ENCODE results near the gene FBLN2. TPM values are rescaled to one million over a fixed set of nuclear protein-coding genes. Genes with fewer than 3 reads are reported as not detected.
A peak's percentile ranks its signal among the peaks of the same experiment; 100 is the strongest.

FBLN2 gene
- total and polyA plus RNA-seq, 2 of the 4 experiments (the other 2 are of a cell fraction), result 11.8 to 60.8 TPM

- intact Hi-C loops (cut with micrococcal nuclease) (loop anchor here (1.0 kb wide), 1 partner anchor 22 kb away; no protein-coding TSS in a partner anchor), in situ Hi-C loops (cut with MboI; ENCODE audit: low sequenced_read_pairs) (no loop called here), dilution Hi-C loops (cut with HindIII; ENCODE audit: low sequenced_read_pairs, unreplicated experiment) (no loop called here)
- no peak overlapping the region for H3K14ac ChIP-seq (replicated peaks; ENCODE audit: low read depth, low read length)
- H2BK20ac ChIP-seq (ENCODE audit: low read depth, low read length), result no peak overlapping the region
- POLR2A ChIA-PET (ENCODE audit: unreplicated experiment), result no interaction called here
- H3K4me2 ChIP-seq (ENCODE audit: low read depth, low read length), result no peak overlapping the region
- no peak overlapping the region for H2AK5ac ChIP-seq (ENCODE audit: low read depth, low read length)
- H4K91ac ChIP-seq (ENCODE audit: insufficient read depth, low read depth, low read length), result no peak overlapping the region
- no peaks in the 10 kb centered on the region; a peak in 1 of 4 replicates for H3K79me1 ChIP-seq (ENCODE audit: low read depth in 1 of 2, low read length in 2 of 2)
- H3K9me1 ChIP-seq (ENCODE audit: insufficient read depth, low read length), result 0 out of 2 replicates have a peak, but pooled peaks cover 7% of the 10 kb centered on the region
- 52% methylated on average over 4 of the region's 11 CpGs; no CpG with 5 or more reads in 1 of the 2 experiments for WGBS, 2 experiments (ENCODE audit: extremely low coverage in 2 of 2, insufficient read length in 1 of 2)
- H2BK5ac ChIP-seq (ENCODE audit: low read depth, low read length, poor library complexity, severe bottlenecking), result no peak overlapping the region
- no peak for TF ChIP-seq MAZ (IDR thresholded peaks at IDR 0.05; ENCODE audit: borderline replicate concordance, low read depth, low read length)
- H3K4me3 ChIP-seq (ENCODE audit: insufficient read depth, low read depth, low read length), result no peak overlapping the region
- H4K8ac ChIP-seq (ENCODE audit: low read depth in 2 of 2, low read length in 2 of 2), result no peak overlapping the region
- H3K9ac ChIP-seq (ENCODE audit: low read depth, low read length), result no peak overlapping the region
- no peak overlapping the region; the same call in 1 of the 2 replicates for H4K5ac ChIP-seq (ENCODE audit: low read depth, low read length)
- H3K27ac ChIP-seq (ENCODE audit: insufficient read depth, low read length), result no peak overlapping the region
- H2BK15ac ChIP-seq (ENCODE audit: low read depth, low read length), result no peak overlapping the region
- DNase-seq (no peak), ATAC-seq (ENCODE audit: low read depth) (no peak)
- no peak overlapping the region for H2BK120ac ChIP-seq (ENCODE audit: low read depth, low read length)
- H3K18ac ChIP-seq (ENCODE audit: low read depth, low read length), result no peak overlapping the region
- peaks cover 5% of the 10 kb centered on the region; the same call in 1 of the 2 replicates for H3K4me1 ChIP-seq (ENCODE audit: control insufficient read depth, insufficient read depth, low read length)
- H2AFZ ChIP-seq (replicated peaks; ENCODE audit: low read length, poor library complexity), result no peak overlapping the region
- no peaks in the 10 kb centered on the region for H4K20me1 ChIP-seq (ENCODE audit: insufficient read depth, low read length)
- BruUV-seq (replicated peaks), result no TSS peak
- H3K4ac ChIP-seq (ENCODE audit: low read depth, low read length), result no peak overlapping the region
- H3K9me3 ChIP-seq (ENCODE audit: control insufficient read depth, insufficient read depth, low read length), result no peaks in the 10 kb centered on the region
- peaks cover 4% of the 10 kb centered on the region; the same call in 1 of the 2 replicates for H3K27me3 ChIP-seq (ENCODE audit: control insufficient read depth, insufficient read depth, low read length)
- no peaks in the 10 kb centered on the region for H3K36me3 ChIP-seq (ENCODE audit: control insufficient read depth, insufficient read depth, low read length)
- no peak overlapping the region for H3K56ac ChIP-seq (ENCODE audit: extremely low read depth, insufficient read depth, low read length)
- peak overlapping the region; percentile 61 for H2AK9ac ChIP-seq (replicated peaks; ENCODE audit: low read depth, low read length, poor library complexity)
- no peak overlapping the region for H3K23ac ChIP-seq (ENCODE audit: low read depth, low read length)
- CTCF ChIA-PET, result interaction anchor here (0.6 kb wide), 2 partner anchors 604 to 1081 kb away, joined by 3 to 5 read pairs; no protein-coding TSS in a partner anchor
Observed at GRCh38 chr3:13599887-13600450, 51.0 kb downstream of the FBLN2 start.

All from IMR-90 (cell line).